Erythroblast (primary cell): Measurements from ENCODE around the gene TM7SF2.

Experiments
- DNase-seq, 2 experiments: peaks; one replicate each; lab custom pipeline; 2025; lab: John Stamatoyannopoulos, UW
- GATA1 ChIP-seq: IDR thresholded peaks from 2 replicates; pipeline ENCODE4 v1.6.1; 2011; ENCODE audit warnings: low read depth, mild to moderate bottlenecking, control low read depth, low read length, moderate library complexity
- POLR2A ChIP-seq: IDR thresholded peaks from 2 replicates; pipeline ENCODE4 v1.6.1; 2011; ENCODE audit warnings: mild to moderate bottlenecking, low read length

The TM7SF2 gene

DNA sequence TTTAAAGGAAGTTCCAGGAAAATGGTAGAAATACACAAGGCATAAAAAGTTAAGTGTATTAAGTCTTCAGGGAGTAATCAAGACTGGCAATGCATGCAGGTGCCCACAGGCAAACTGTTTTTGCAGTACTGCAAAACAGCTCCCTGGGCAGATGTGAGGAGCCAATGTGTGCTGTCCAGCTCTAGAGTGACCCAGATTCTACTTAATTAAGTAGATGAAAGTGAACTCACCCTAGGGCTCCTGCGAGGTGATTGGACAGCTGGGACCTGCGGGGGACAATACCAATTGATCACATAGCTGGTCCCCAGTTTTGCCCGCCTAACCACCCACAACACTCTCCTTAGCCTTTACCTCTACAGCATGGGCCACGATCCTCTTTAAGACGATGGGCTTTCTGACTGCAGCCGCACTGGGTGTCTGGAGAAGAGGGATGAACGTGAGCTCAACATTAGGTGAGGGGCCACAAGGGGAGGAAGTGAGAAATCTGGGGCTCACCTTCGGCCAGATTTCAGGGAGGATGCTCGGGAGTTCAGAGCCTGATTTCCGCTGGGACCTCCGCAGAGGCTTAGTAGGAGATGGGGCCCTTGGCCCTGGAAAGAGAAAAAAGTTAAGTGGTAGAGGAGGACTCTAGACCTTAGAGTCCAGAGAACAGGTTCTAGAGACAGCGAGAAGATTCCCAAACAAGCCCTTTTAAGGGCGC is 28.4 kb upstream of the TM7SF2 start:
- peak; percentile 43 to 62 for DNase-seq
- TF ChIP-seq POLR2A (no peak), GATA1 (no peak)

DNA sequence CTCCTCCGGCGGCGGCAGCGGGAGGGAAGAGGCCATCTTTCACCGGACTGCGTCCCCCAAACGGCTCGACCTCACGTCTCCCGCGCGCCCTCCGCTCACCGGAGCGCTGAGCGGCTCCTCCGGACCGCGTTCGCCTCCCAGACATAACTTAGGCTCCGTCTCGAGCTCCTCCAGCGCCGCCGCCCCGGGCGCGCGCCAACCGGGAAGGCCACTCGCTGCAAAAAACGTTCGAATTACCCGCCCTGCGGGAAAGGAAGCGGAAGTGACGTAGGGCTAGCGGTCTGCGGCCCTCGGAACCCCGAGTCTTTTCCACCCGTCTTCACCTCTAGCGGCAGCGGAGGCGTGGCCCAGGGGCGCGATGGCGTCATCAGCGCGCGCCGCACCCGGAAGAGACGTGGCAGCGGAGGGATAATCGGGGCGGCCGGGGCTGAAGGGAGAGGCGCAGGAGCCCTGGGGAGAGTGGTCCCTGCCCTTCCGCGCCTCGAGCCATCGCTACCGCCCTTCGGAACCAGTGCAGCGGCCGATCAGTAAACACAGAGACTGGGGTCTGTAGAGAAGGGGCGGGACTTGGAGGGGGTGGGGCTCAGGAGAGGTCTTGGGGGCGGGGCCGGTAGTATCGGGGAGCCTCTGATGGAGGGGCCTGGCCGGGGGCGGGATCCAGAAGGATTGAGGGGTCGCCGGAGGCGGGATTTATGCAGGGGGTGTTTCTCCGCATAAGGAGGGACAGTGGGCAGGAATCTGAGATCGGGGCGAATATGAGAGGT is 27.7 kb upstream of the TM7SF2 start, which contains the start of the genes CDCA5 and ZFPL1:
Gene CDCA5, minus strand, starts transcription at position 207 of the 764 bp plus-strand sequence. Its CDS starts 62 bp downstream, at position 145.
Gene ZFPL1, plus strand, starts transcription at position 389 of the 764 bp plus-strand sequence. CDS start 477 bp downstream, outside the sequence.
- TF ChIP-seq GATA1 (no peak), POLR2A (peak; percentile 93)
- peak; percentile 98 to 99 for DNase-seq

DNA sequence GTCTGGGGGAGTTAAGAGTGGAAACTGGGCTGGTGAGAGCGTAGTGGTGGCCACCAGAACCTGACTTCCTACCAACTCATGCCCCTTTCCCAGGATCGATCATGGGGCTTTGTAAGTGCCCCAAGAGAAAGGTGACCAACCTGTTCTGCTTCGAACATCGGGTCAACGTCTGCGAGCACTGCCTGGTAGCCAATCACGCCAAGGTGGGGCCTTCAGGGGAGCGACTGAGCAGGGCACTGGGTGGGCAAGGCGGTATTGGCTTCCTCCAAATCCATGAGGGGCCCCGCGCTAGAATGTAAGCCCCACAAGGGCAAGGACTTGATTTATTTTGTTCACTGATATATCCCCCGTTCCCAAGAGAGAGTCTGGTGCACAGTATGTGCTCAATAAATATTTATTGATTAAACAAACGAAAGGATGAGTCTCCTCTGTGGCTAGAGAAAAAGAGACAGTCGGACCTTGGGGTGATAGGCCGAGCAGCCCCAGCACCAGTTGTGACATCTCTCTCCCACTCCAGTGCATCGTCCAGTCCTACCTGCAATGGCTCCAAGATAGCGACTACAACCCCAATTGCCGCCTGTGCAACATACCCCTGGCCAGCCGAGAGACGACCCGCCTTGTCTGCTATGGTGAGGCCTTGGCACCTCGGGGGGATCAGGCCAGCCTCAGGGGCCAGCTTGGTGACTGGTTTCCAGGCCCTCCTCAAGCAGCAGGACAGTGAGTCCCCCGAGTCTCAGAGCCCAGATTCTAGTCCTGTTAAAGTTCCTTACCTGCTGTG is 26.9 kb upstream of the TM7SF2 start:
- no peak for DNase-seq

DNA sequence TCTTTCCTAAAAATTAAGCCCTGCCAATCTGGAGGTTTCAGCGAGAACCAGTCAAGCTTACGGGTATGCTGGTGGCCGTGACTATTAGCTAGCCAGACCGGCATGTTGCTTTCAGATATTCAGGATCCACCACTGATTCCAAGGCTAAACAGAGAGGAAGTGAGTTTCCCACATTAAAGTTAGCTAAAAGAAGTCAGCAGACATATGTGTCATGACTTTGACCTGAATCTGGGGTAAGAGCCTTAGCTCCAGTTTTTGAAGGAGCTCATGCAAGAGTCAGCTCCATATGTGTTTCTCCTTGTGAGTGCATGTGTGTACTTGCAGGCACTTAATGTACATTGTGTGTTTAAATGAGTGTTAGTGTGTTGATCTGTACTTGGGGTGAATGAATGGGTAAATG is 26.2 kb upstream of the TM7SF2 start:
- no peak for TF ChIP-seq POLR2A
- TF ChIP-seq GATA1, result no peak
- no peak for DNase-seq

More for the DNA sequence above, 26.9 kb upstream of the TM7SF2 start:
- TF ChIP-seq POLR2A, result no peak
- no peak for TF ChIP-seq GATA1

DNA sequence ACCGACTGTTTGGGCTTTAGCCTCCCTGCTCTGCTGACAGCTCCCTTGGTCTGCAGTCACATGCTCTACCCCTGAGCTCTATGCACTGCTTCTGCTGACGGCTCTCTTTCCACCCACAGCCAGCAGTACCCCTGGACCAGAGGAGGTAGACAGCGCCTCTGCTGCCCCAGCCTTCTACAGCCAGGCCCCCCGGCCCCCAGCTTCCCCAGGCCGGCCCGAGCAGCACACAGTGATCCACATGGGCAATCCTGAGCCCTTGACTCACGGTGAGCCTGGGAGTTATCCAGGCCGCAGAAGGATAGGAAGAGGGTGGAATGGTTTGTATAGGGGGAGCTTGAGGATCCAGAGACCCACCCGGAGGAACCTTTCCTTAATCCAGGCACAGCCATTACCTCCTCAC is 24.9 kb upstream of the TM7SF2 start:
- no peak for DNase-seq
- no peak for TF ChIP-seq POLR2A

DNA sequence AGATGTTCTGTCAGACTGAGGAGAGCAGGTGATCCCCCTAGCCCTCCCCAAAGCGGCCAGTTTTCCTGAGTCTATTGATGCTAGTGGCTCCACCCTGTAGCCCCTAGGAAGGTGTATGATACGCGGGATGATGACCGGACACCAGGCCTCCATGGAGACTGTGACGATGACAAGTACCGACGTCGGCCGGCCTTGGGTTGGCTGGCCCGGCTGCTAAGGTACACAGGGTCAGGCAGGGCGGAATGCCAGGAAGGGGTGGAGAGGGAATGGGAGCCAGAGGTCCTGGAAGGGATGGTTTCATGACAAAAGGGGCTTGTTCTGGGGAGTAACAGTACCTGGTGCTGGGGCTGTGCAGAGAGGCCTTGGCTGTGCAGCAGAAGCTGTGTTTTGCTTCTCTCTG is 24.5 kb upstream of the TM7SF2 start:
- no peak for DNase-seq
- TF ChIP-seq POLR2A, result no peak
- TF ChIP-seq GATA1, result no peak

DNA sequence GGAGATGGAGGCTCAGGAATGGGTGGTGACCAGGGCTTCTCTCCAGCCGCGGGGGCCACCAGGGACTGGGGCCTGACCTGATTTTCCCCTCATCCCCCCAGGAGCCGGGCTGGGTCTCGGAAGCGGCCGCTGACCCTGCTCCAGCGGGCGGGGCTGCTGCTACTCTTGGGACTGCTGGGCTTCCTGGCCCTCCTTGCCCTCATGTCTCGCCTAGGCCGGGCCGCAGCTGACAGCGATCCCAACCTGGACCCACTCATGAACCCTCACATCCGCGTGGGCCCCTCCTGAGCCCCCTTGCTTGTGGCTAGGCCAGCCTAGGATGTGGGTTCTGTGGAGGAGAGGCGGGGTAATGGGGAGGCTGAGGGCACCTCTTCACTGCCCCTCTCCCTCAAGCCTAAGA is 23.8 kb upstream of the TM7SF2 start:
- no peak for DNase-seq
- no peak for TF ChIP-seq GATA1
- TF ChIP-seq POLR2A, result no peak

DNA sequence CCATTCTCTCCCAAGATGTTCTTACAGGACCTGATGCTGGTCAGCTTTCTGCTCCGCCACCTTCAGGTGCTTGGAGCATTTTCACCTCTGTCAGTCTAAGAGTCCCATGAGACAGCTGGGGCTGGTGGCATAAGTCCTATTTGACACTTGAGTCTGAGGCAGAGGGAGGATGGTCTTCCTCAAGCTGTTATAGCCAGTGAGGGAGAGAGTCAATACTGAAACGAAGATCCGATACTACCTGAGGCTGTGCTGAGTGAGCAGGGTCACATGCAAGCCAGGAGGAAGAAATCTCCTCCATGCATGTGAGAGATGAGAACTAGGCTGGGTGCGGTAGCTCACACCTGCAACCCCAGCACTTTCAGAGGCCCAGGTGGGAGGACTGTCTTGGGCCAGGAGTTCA is 22.1 kb upstream of the TM7SF2 start:
- no peak for TF ChIP-seq GATA1
- TF ChIP-seq POLR2A, result no peak
- no peak for DNase-seq

DNA sequence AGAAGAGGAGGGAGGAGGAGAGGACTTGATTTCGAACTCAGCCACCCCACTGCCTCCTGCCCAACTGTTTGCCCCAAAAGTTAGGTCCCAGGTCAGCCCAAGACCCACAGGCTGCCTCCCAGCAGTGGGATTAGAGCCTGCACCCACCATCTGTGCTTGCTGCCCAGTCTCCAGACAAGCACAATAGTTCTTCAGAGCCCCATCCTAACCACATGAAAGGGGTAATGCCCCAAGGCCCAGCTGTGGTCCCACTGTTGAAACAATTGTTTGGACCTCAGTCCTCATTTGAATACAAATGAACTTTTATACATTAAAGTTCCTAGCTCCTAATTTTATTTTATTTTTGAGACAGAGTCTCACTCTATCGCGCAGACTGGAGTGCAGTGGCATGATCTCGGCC is 21.0 kb upstream of the TM7SF2 start:
- TF ChIP-seq POLR2A, result no peak
- no peak for TF ChIP-seq GATA1
- no peak for DNase-seq

DNA sequence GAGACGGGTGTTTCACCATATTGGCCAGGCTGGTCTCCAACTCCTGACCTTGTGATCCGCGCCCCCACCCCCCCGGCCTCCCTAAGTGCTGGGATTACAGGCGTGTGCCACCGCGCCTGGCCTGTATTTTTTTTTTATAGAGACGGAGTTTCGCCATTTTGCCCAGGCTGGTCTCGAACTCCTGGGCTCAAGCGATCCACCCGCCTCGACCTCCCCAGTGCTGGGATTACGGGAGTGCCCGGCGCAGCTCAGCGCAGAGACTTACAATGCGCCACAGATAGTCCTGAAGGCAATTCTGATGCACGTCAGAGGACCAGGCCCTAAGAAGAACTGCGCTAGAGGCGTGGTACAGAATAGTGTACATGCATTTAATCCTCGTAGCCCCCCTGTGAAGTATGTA is 16.2 kb upstream of the TM7SF2 start:
- TF ChIP-seq POLR2A, result no peak
- TF ChIP-seq GATA1, result no peak
- DNase-seq, result no peak

DNA sequence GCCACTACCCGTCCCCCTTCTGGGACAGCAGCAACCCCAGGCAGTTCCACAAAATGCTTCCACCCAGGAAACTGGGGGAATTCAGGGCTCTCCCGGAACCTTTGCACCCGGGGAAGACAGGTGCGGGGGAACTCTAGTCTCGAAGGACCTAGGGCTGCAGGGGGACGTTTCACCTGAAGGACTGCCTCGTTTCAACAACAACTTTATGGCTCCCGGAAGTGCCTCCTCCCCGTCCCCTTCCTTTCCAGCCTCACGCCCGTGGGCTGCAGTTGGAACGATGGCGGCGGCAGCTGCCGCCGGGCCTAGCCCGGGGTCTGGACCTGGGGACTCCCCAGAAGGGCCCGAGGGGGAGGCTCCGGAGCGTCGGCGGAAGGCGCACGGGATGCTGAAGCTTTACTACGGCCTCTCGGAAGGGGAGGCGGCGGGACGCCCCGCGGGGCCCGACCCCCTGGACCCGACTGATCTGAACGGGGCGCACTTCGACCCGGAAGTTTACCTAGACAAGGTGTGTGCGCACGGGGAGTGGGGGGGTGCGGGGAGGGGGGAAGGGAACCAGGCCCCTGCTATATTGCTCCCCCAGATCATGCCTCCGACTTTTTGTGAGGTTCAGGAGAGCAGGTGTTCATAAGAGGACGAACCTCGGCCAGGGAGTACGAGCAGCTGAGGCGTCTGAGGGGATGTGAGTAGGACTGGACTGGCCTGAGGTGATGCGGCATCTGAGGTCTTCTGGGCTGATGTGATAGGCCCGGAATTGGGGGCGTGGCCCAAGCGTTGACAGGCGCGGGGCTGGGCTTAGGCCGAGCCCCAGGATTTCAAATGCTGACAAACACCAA is 15.5 kb upstream of the TM7SF2 start, which contains the start of gene VPS51:
Gene VPS51, plus strand, starts transcription at position 241 of the 833 bp plus-strand sequence. Its CDS starts 37 bp downstream, at position 278.
- peak; percentile 97 for DNase-seq
- TF ChIP-seq GATA1 (no peak), POLR2A (peak; percentile 80)

DNA sequence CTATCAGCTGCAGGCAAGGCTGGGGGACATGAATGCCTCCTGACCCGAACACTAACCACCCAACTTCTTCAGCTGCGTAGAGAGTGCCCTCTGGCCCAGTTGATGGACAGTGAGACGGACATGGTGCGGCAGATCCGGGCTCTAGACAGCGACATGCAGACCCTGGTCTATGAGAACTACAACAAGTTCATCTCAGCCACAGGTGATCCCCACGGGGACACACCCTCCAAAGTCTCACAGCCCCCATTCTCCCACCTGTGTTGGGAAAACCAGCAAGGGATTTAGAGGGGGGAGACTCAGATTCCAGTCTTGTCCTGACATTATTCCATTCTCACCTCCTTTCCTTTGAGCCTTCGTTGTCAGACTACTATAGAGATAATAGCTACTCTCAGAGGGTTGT is 14.7 kb upstream of the TM7SF2 start:
- no peak for DNase-seq
- no peak for TF ChIP-seq GATA1
- no peak for TF ChIP-seq POLR2A

DNA sequence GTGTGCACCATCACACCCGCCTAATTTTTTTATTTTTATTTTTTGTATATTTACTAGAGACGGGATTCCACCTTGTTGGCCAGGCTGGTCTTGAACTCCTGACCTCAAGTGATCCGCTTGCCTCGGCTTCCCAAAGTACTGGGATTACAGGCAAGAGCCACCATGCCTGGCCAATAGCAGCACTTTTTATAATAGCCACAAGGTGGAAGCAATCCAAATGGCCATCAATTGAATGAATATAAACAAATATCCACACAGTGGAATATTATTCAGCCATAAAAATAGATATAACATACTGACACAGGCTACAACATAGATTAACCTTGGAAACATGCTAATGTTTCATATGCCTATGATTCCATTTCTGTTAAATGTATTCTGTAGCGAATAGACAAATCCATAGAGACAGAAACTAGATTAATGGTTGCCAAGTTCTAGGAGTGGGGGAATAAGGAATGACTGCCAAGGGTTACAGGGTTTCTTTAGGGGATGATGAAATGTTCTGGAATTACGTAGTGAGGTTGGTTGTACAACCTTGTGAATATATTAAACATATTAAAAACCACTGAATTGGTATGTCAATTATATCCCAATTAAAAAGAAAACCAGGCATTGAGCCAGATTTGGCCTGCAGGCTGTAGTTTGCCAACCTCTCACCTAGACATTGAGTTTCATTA is 10.9 kb upstream of the TM7SF2 start:
- no peak for TF ChIP-seq POLR2A
- TF ChIP-seq GATA1, result no peak

More for the DNA sequence above, 10.9 kb upstream of the TM7SF2 start:
- no peak for DNase-seq
